Measurements from ENCODE around the gene PMF1.

- TF ChIP-seq POLR2AphosphoS5 (IDR thresholded peaks at IDR 0.05; ENCODE audit: borderline replicate concordance, low read depth, low read length) (no peak), EZH2 (IDR thresholded peaks at IDR 0.05) (no peak), FOXP2 (optimal IDR thresholded peaks at IDR 0.05; ENCODE audit: control extremely low read depth, extremely low read length, insufficient read depth) (no peak)
These were observed 13.3 kb downstream of the PMF1 start for GRCh38 chr1:156226116-156226538.
